Neural progenitor cell (in vitro differentiated cells): Measurements from ENCODE around the gene ZAP70. TPM values are rescaled to one million over a fixed set of nuclear protein-coding genes. Genes with fewer than 3 reads are reported as not detected.

Experiments
- DNase-seq: peaks from one replicate; pipeline ENCODE4 v3.0.0-alpha.2; 2016; ENCODE audit warnings: low spot score
- H2AFZ ChIP-seq: fragments of 200-600 bp; sonication (generic); replicated peaks from 2 replicates; pipeline ENCODE4 v1.6.1; 2016; ENCODE audit warnings: antibody characterized with exemption
- H3F3A ChIP-seq: fragments of 200-600 bp; sonication (generic); 2 replicates; pipeline ENCODE4 v1.6.1; 2016; ENCODE audit warnings: antibody characterized with exemption, low read depth
- H3K27ac ChIP-seq: fragments of 200-600 bp; sonication (generic); 2 replicates; pipeline ENCODE4 v1.5.1; 2016; ENCODE audit warnings: mild to moderate bottlenecking
- H3K27me3 ChIP-seq: fragments of 200-600 bp; sonication (generic); 2 replicates; pipeline ENCODE4 v1.6.1; 2016; ENCODE audit warnings: mild to moderate bottlenecking, moderate library complexity
- H3K36me3 ChIP-seq: fragments of 200-600 bp; sonication (generic); 2 replicates; pipeline ENCODE4 v1.5.1; 2016
- H3K4me1 ChIP-seq: fragments of 200-600 bp; sonication (generic); 2 replicates; pipeline ENCODE4 v1.6.1; 2016; ENCODE audit warnings: mixed run types
- H3K4me2 ChIP-seq: fragments of 200-600 bp; sonication (generic); 2 replicates; pipeline ENCODE4 v1.6.1; 2016
- H3K4me3 ChIP-seq: fragments of 200-600 bp; sonication (generic); 2 replicates; pipeline ENCODE4 v1.5.1; 2016
- H3K79me2 ChIP-seq: fragments of 200-600 bp; sonication (generic); 2 replicates; pipeline ENCODE4 v1.6.1; 2016; ENCODE audit warnings: low read depth
- H3K9ac ChIP-seq: fragments of 200-600 bp; sonication (generic); 2 replicates; pipeline ENCODE4 v1.6.1; 2016
- H3K9me3 ChIP-seq: fragments of 200-600 bp; sonication (generic); 2 replicates; pipeline ENCODE4 v1.5.1; 2016; ENCODE audit warnings: low read depth
- H4K20me1 ChIP-seq: fragments of 200-600 bp; sonication (generic); 2 replicates; pipeline ENCODE4 v1.6.1; 2016; ENCODE audit warnings: low read depth
- H3K27ac Mint-ChIP-seq: 3 replicates; pipeline ENCODE4 v1.8.0; 2021; ENCODE audit warnings: mixed read lengths
- H3K27me3 Mint-ChIP-seq: 2 replicates; pipeline ENCODE4 v1.8.0; 2022; ENCODE audit warnings: low read depth, mild to moderate bottlenecking, inconsistent platforms, moderate library complexity, mixed read lengths; ENCODE audit not compliant: insufficient read depth
- H3K36me3 Mint-ChIP-seq: 3 replicates; pipeline ENCODE4 v1.8.0; 2021; ENCODE audit warnings: mixed read lengths
- H3K4me1 Mint-ChIP-seq: 3 replicates; pipeline ENCODE4 v1.8.0; 2021; ENCODE audit warnings: mixed read lengths
- H3K4me3 Mint-ChIP-seq: 3 replicates; pipeline ENCODE4 v1.8.0; 2021; ENCODE audit warnings: mild to moderate bottlenecking, moderate library complexity, mixed read lengths
- H3K9me3 Mint-ChIP-seq: 3 replicates; pipeline ENCODE4 v1.8.0; 2020; ENCODE audit warnings: mixed read lengths
- EZH2 ChIP-seq: fragments of 200-600 bp; sonication (generic); IDR thresholded peaks from 2 replicates; pipeline ENCODE4 v1.6.1; 2017; ENCODE audit warnings: antibody characterized with exemption, mild to moderate bottlenecking, moderate library complexity
- EZH2phosphoT487 ChIP-seq: fragments of 200-600 bp; sonication (generic); IDR thresholded peaks from 2 replicates; pipeline ENCODE4 v1.6.1; 2017; ENCODE audit warnings: antibody characterized with exemption
- total RNA-seq: library from RNA; depleted of rRNA; stranded (reverse); fragments of >200 nt; gene quantifications from 2 replicates; pipeline ENCODE4 v1.2.3, GENCODE V29; 2015; ENCODE audit warnings: low replicate concordance
- TF ChIP-seq, protein P1 (sequence below): fragments of 200-600 bp; sonication (generic); IDR thresholded peaks from 2 replicates; pipeline ENCODE4 v1.5.1; 2017; ENCODE audit warnings: antibody characterized with exemption, mild to moderate bottlenecking

ZAP70 gene
- total RNA-seq, 1 donor from 2014 or later: not detected

DNA sequence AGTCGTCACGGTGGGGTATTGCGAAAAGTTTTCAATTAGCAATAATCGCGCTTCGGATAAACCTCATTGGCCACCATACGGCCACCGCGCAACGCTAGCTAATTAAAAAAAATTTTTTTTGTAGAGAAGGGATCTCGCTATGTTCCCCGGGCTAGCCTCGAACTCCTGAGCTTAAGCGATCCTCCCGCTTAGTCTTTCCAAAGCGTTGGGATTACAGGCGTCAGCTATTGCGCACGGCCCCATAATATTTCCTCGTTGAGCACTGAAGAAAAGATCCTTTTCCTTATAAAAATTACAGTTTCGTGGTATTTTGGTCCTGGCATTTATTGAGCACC, 48.8 kb upstream of the ZAP70 start:
- H3K4me3 Mint-ChIP-seq: peak overlapping the region; percentile 93
- Histone ChIP-seq H3K27me3 (no peaks in the 10 kb centered on the region), H3K4me1 (peaks cover 17% of the 10 kb centered on the region), H3K36me3 (no peaks in the 10 kb centered on the region), H3K27ac (peak overlapping the region; percentile 90), H3K79me2 (peaks cover 29% of the 10 kb centered on the region), H3F3A (peaks cover 30% of the 10 kb centered on the region), H3K9ac (peak overlapping the region; percentile 71), H4K20me1 (peaks cover 34% of the 10 kb centered on the region), H3K4me3 (peak overlapping the region; percentile 69), H3K9me3 (no peaks in the 10 kb centered on the region), H3K4me2 (peak overlapping the region; percentile 71), H2AFZ (peak overlapping the region; percentile 80)
- no peak for TF ChIP-seq EZH2phosphoT487
- TF ChIP-seq EZH2: no peak
- TF ChIP-seq, protein P1, sequence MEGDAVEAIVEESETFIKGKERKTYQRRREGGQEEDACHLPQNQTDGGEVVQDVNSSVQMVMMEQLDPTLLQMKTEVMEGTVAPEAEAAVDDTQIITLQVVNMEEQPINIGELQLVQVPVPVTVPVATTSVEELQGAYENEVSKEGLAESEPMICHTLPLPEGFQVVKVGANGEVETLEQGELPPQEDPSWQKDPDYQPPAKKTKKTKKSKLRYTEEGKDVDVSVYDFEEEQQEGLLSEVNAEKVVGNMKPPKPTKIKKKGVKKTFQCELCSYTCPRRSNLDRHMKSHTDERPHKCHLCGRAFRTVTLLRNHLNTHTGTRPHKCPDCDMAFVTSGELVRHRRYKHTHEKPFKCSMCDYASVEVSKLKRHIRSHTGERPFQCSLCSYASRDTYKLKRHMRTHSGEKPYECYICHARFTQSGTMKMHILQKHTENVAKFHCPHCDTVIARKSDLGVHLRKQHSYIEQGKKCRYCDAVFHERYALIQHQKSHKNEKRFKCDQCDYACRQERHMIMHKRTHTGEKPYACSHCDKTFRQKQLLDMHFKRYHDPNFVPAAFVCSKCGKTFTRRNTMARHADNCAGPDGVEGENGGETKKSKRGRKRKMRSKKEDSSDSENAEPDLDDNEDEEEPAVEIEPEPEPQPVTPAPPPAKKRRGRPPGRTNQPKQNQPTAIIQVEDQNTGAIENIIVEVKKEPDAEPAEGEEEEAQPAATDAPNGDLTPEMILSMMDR: no peak
- peaks cover 3% of the 10 kb centered on the region for H3K27me3 Mint-ChIP-seq
- no peaks in the 10 kb centered on the region for H3K36me3 Mint-ChIP-seq
- H3K4me1 Mint-ChIP-seq: peaks cover 24% of the 10 kb centered on the region
- peak; percentile 58 for DNase-seq
- peak overlapping the region; percentile 97 for H3K27ac Mint-ChIP-seq
- H3K9me3 Mint-ChIP-seq: no peaks in the 10 kb centered on the region

DNA sequence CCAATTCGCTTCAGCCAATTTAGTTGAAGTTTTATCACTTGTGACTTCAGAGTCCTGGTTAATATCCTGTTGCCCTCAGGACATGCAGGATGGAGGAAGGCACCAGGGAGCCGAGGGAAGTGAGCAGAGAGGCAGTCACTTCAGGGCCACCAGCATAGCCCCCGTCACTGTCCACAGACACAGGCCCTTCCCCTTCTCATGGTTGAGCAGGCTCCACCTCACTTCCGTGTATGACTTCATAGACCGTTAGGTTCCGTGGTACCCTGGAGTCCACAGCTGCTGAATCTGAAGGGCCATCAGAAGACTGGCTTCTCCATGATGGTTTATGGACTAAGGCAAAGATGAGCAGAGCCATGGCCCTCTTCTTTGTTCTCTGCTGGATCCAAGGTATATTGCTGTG, 43.9 kb upstream of the ZAP70 start, which contains the start of gene C2orf92:
Gene C2orf92, plus strand, starts transcription at position 266 of the 400 bp plus-strand sequence. Its CDS starts 76 bp downstream, at position 342.
- Mint-ChIP-seq H3K27me3 (no peaks in the 10 kb centered on the region), H3K4me3 (no peak within 1 kb of the TSS), H3K27ac (no peak within 1 kb of the TSS), H3K9me3 (no peaks in the 10 kb centered on the region), H3K4me1 (peaks cover 4% of the 10 kb centered on the region), H3K36me3 (no peaks in the 10 kb centered on the region)
- H3K4me2 ChIP-seq: no peak within 1 kb of the TSS
- no peak within 1 kb of the TSS for H3K4me3 ChIP-seq
- peaks cover 9% of the 10 kb centered on the region for H3F3A ChIP-seq
- no peak within 1 kb of the TSS for H2AFZ ChIP-seq
- H3K36me3 ChIP-seq: no peaks in the 10 kb centered on the region
- no peak for DNase-seq
- TF ChIP-seq, protein P1: no peak
- no peak for TF ChIP-seq EZH2phosphoT487
- no peak for TF ChIP-seq EZH2
- H3K9ac ChIP-seq: no peak within 1 kb of the TSS
- no peaks in the 10 kb centered on the region for H3K79me2 ChIP-seq
- H4K20me1 ChIP-seq: no peaks in the 10 kb centered on the region
- H3K4me1 ChIP-seq: no peaks in the 10 kb centered on the region
- no peaks in the 10 kb centered on the region for H3K27me3 ChIP-seq
- H3K27ac ChIP-seq: no peak within 1 kb of the TSS
- H3K9me3 ChIP-seq: no peaks in the 10 kb centered on the region

DNA sequence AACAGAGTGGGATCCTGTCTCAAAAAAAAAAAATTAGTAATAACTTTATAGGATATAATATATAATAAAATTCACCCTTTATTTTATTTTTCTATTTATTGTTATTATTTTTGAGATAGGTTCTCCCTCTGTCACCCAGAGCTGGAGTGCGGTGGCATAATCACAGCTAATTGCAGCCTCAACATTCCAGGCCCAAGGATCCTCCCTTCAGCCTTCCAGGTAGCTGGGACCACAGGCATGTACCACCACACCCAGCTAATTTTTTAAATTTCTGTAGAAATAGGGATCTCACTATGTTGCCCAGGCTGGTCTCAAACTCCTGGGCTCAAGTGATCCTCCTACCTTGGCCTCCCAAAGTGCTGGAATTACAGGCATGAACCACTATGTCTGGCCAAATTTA, 42.9 kb upstream of the ZAP70 start:
- Histone ChIP-seq H3K79me2 (no peaks in the 10 kb centered on the region), H3K27ac (no peak overlapping the region), H3K9ac (no peak overlapping the region), H3K27me3 (no peaks in the 10 kb centered on the region), H3K4me1 (no peaks in the 10 kb centered on the region), H3F3A (no peaks in the 10 kb centered on the region), H3K9me3 (no peaks in the 10 kb centered on the region), H4K20me1 (no peaks in the 10 kb centered on the region), H3K4me3 (no peak overlapping the region), H2AFZ (no peak overlapping the region), H3K36me3 (no peaks in the 10 kb centered on the region), H3K4me2 (no peak overlapping the region)
- TF ChIP-seq EZH2 (no peak), EZH2phosphoT487 (no peak)
- TF ChIP-seq, protein P1: no peak
- no peak for DNase-seq
- Mint-ChIP-seq H3K27me3 (no peaks in the 10 kb centered on the region), H3K9me3 (no peaks in the 10 kb centered on the region), H3K27ac (no peak overlapping the region), H3K4me3 (no peak overlapping the region), H3K4me1 (no peaks in the 10 kb centered on the region), H3K36me3 (no peaks in the 10 kb centered on the region)
